IMR-90 (cell line): ENCODE measurements around the gene ACSBG1. TPM values are rescaled to one million over a fixed set of nuclear protein-coding genes. Genes with fewer than 3 reads are reported as not detected.

Source experiments
- ATAC-seq: fragments of 200-7000 bp; cut with Tn5 transposase; 2 replicates; pipeline ENCODE4 v1.9.1; 2020; ENCODE audit warnings: low read depth, mild to moderate bottlenecking, moderate library complexity
- BruUV-seq: library from RNA; stranded (reverse); fragments of 400-500 nt; replicated peaks from 2 replicates; lab custom pipeline; 2021; lab: Mats Ljungman, UMichigan
- CTCF ChIA-PET: fragments of 300-600 bp; formaldehyde crosslinking; extraction: SDS; loops from one replicate; lab custom pipeline; 2021; ENCODE audit warnings: antibody characterized with exemption; lab: Yijun Ruan, JAX
- POLR2A ChIA-PET: fragments of 300-600 bp; sonication (Branson Sonifier 250); formaldehyde crosslinking; loops from one replicate; lab custom pipeline; 2022; ENCODE audit warnings: antibody characterized with exemption; ENCODE audit not compliant: unreplicated experiment; lab: Charles Lee
- DNase-seq: peaks from one replicate; pipeline ENCODE4 v3.0.0; 2013
- H2AFZ ChIP-seq: replicated peaks from 2 replicates; pipeline ENCODE3; 2013; ENCODE audit warnings: low read length, mild to moderate bottlenecking; ENCODE audit not compliant: poor library complexity
- H2AK5ac ChIP-seq: 2 replicates; pipeline ENCODE4 v1.6.1; 2013; ENCODE audit warnings: low read depth, low read length, inconsistent platforms
- H2AK9ac ChIP-seq: replicated peaks from 2 replicates; pipeline ENCODE3; 2013; ENCODE audit warnings: mild to moderate bottlenecking, low read depth, low read length, moderate library complexity; ENCODE audit not compliant: poor library complexity
- H2BK120ac ChIP-seq: 2 replicates; pipeline ENCODE4 v1.6.1; 2013; ENCODE audit warnings: low read depth, low read length, inconsistent platforms
- H2BK15ac ChIP-seq: 3 replicates; pipeline ENCODE4 v1.6.1; 2013; ENCODE audit warnings: low read depth, low read length, inconsistent platforms
- H2BK20ac ChIP-seq: 2 replicates; pipeline ENCODE4 v1.6.1; 2013; ENCODE audit warnings: low read depth, mild to moderate bottlenecking, inconsistent platforms, low read length, moderate library complexity
- H2BK5ac ChIP-seq: 2 replicates; pipeline ENCODE4 v1.6.1; 2013; ENCODE audit warnings: mild to moderate bottlenecking, low read depth, low read length, inconsistent platforms; ENCODE audit not compliant: poor library complexity, severe bottlenecking
- H3K14ac ChIP-seq: replicated peaks from 2 replicates; pipeline ENCODE4 v1.6.1; 2013; ENCODE audit warnings: low read depth, low read length, inconsistent platforms
- H3K18ac ChIP-seq: 2 replicates; pipeline ENCODE4 v1.6.1; 2013; ENCODE audit warnings: low read depth, low read length, control low read depth
- H3K23ac ChIP-seq: 2 replicates; pipeline ENCODE4 v1.6.1; 2013; ENCODE audit warnings: low read depth, low read length, inconsistent platforms
- H3K27ac ChIP-seq: 2 replicates; pipeline ENCODE4 v1.5.1; 2013; ENCODE audit warnings: mild to moderate bottlenecking, control low read depth, low read length; ENCODE audit not compliant: insufficient read depth
- H3K27me3 ChIP-seq: 2 replicates; pipeline ENCODE4 v1.6.1; 2013; ENCODE audit warnings: low read length; ENCODE audit not compliant: control insufficient read depth, insufficient read depth
- H3K36me3 ChIP-seq: 2 replicates; pipeline ENCODE4 v1.6.1; 2013; ENCODE audit warnings: low read length, mixed read lengths; ENCODE audit not compliant: control insufficient read depth, insufficient read depth
- H3K4ac ChIP-seq: 2 replicates; pipeline ENCODE4 v1.6.1; 2013; ENCODE audit warnings: low read depth, low read length, inconsistent platforms
- H3K4me1 ChIP-seq: 2 replicates; pipeline ENCODE4 v1.6.1; 2013; ENCODE audit warnings: low read length, mixed read lengths; ENCODE audit not compliant: control insufficient read depth, insufficient read depth
- H3K4me2 ChIP-seq: 2 replicates; pipeline ENCODE4 v1.6.1; 2013; ENCODE audit warnings: low read depth, mild to moderate bottlenecking, control low read depth, low read length, moderate library complexity
- H3K4me3 ChIP-seq: 2 replicates; pipeline ENCODE4 v1.5.1; 2013; ENCODE audit warnings: low read depth, mild to moderate bottlenecking, control low read depth, low read length, moderate library complexity; ENCODE audit not compliant: insufficient read depth
- H3K56ac ChIP-seq: 2 replicates; pipeline ENCODE4 v1.6.1; 2013; ENCODE audit warnings: low read length, inconsistent platforms; ENCODE audit not compliant: insufficient read depth; ENCODE audit errors: extremely low read depth
- H3K79me1 ChIP-seq, 2 experiments: 2 replicates each; pipeline ENCODE4 v1.6.1; 2013; ENCODE audit warnings: low read length in 2 of 2, inconsistent platforms in 1 of 2, low read depth in 1 of 2
- H3K9ac ChIP-seq: 2 replicates; pipeline ENCODE4 v1.6.1; 2013; ENCODE audit warnings: low read depth, low read length, control low read depth
- H3K9me1 ChIP-seq: 2 replicates; pipeline ENCODE4 v1.6.1; 2013; ENCODE audit warnings: low read length, inconsistent platforms; ENCODE audit not compliant: insufficient read depth
- H3K9me3 ChIP-seq: 2 replicates; pipeline ENCODE4 v1.6.1; 2013; ENCODE audit warnings: low read length; ENCODE audit not compliant: control insufficient read depth, insufficient read depth
- H4K20me1 ChIP-seq: 2 replicates; pipeline ENCODE4 v1.6.1; 2013; ENCODE audit warnings: low read length, inconsistent platforms; ENCODE audit not compliant: insufficient read depth
- H4K5ac ChIP-seq: 2 replicates; pipeline ENCODE4 v1.6.1; 2013; ENCODE audit warnings: mild to moderate bottlenecking, low read depth, low read length, control low read depth
- H4K8ac ChIP-seq, 2 experiments: 2 replicates each; pipeline ENCODE4 v1.6.1; 2013; ENCODE audit warnings: low read depth in 2 of 2, low read length in 2 of 2, control low read depth in 1 of 2, inconsistent platforms in 1 of 2
- H4K91ac ChIP-seq: 2 replicates; pipeline ENCODE4 v1.6.1; 2013; ENCODE audit warnings: low read depth, low read length, inconsistent platforms; ENCODE audit not compliant: insufficient read depth
- BHLHE40 ChIP-seq: fragments of 150-350 bp; IDR thresholded peaks from 2 replicates; pipeline ENCODE4 v1.6.1; 2016; ENCODE audit warnings: mild to moderate bottlenecking, low read depth, low read length
- CEBPB ChIP-seq: IDR thresholded peaks from 2 replicates; pipeline ENCODE4 v1.6.1; 2012; ENCODE audit warnings: low read depth, low read length, improper control_type of control experiment
- CHD1 ChIP-seq: IDR thresholded peaks from 2 replicates; pipeline ENCODE4 v1.6.1; 2012; ENCODE audit warnings: low read depth, low read length, improper control_type of control experiment
- CTCF ChIP-seq: conservative IDR thresholded peaks from 2 replicates; pipeline ENCODE4 v1.5.1; 2012; ENCODE audit warnings: mild to moderate bottlenecking, low read depth, low read length, improper control_type of control experiment
- ELK1 ChIP-seq: fragments of 150-350 bp; IDR thresholded peaks from 2 replicates; pipeline ENCODE4 v1.6.1; 2016; ENCODE audit warnings: low read depth, mild to moderate bottlenecking, low read length, moderate library complexity, borderline replicate concordance
- FOS ChIP-seq: fragments of 150-350 bp; IDR thresholded peaks from 2 replicates; pipeline ENCODE4 v1.6.1; 2016; ENCODE audit warnings: low read depth, low read length
- MAFK ChIP-seq: IDR thresholded peaks from 2 replicates; pipeline ENCODE4 v1.6.1; 2012; ENCODE audit warnings: low read depth, low read length, improper control_type of control experiment
- MAZ ChIP-seq: IDR thresholded peaks from 2 replicates; pipeline ENCODE4 v1.6.1; 2012; ENCODE audit warnings: low read depth, mild to moderate bottlenecking, low read length, improper control_type of control experiment, moderate library complexity, borderline replicate concordance
- NFE2L2 ChIP-seq: fragments of 150-350 bp; IDR thresholded peaks from 2 replicates; pipeline ENCODE4 v1.6.1; 2016; ENCODE audit warnings: low read depth, mild to moderate bottlenecking, low read length
- POLR2A ChIP-seq: IDR thresholded peaks from 2 replicates; pipeline ENCODE4 v1.6.1; 2012; ENCODE audit warnings: mild to moderate bottlenecking, low read depth, low read length
- RAD21 ChIP-seq: IDR thresholded peaks from 2 replicates; pipeline ENCODE4 v1.6.1; 2012; ENCODE audit warnings: low read length, improper control_type of control experiment
- RCOR1 ChIP-seq: IDR thresholded peaks from 2 replicates; pipeline ENCODE4 v1.6.1; 2012; ENCODE audit warnings: mild to moderate bottlenecking, low read length, improper control_type of control experiment; ENCODE audit not compliant: insufficient replicate concordance
- RFX5 ChIP-seq: IDR thresholded peaks from 2 replicates; pipeline ENCODE4 v1.8.0; 2012; ENCODE audit warnings: low read depth, mild to moderate bottlenecking, low read length, moderate library complexity
- SMC3 ChIP-seq: fragments of 150-350 bp; IDR thresholded peaks from 2 replicates; pipeline ENCODE4 v1.6.1; 2016; ENCODE audit warnings: low read depth, mild to moderate bottlenecking, antibody characterized with exemption, low read length, moderate library complexity
- USF2 ChIP-seq: fragments of 150-350 bp; IDR thresholded peaks from 2 replicates; pipeline ENCODE4 v1.6.1; 2017; ENCODE audit warnings: mild to moderate bottlenecking, antibody characterized with exemption, low read length, low read depth
- WGBS, 2 experiments: methylation state at CpG; one replicate each; pipeline versions ENCODE4 v1.1.5 to v1.1.7; 2013; ENCODE audit warnings: missing lambda C conversion rate in 2 of 2; ENCODE audit not compliant: insufficient read length in 1 of 2; ENCODE audit errors: extremely low coverage in 2 of 2; 5-methylcytosine and 5-hydroxymethylcytosine counted together
- dilution Hi-C: fragments of 300-500 bp; cut with HindIII; formaldehyde crosslinking; loops from one replicate; pipeline ENCODE4 v1.14.3; 2018; ENCODE audit warnings: low sequenced_read_pairs; ENCODE audit not compliant: unreplicated experiment
- in situ Hi-C: fragments of 300-500 bp; cut with MboI; formaldehyde crosslinking; loops from 3 replicates; pipeline ENCODE4 v1.14.3; 2019; ENCODE audit warnings: low sequenced_read_pairs, inconsistent platforms, mixed read lengths
- intact Hi-C: fragments of 100-400 bp; cut with micrococcal nuclease; formaldehyde crosslinking; loops from 2 replicates; pipeline ENCODE4 v1.10.0; 2022
- polyA plus RNA-seq, 3 experiments: library from polyadenylated mRNA; depleted of rRNA; stranded (reverse); fragments of >200 nt; gene quantifications; 2 replicates each; pipeline ENCODE4 v1.2.3, GENCODE V29; 2012; ENCODE audit warnings: low replicate concordance in 1 of 3
- total RNA-seq: library from RNA; depleted of rRNA; stranded (reverse); fragments of >200 nt; gene quantifications from 2 replicates; pipeline ENCODE4 v1.2.3, GENCODE V29; 2012

The ACSBG1 gene
- total and polyA plus RNA-seq, 2 of the 4 experiments (the other 2 are of a cell fraction) = 0.02 TPM; not detected in 1

GRCh38 chr15:78208887-78209645, 25.3 kb downstream of the ACSBG1 start:
- ATAC-seq = no peak
- Histone ChIP-seq H3K9ac (no peak overlapping the region), H3K4ac (no peak overlapping the region), H2BK20ac (no peak overlapping the region), H3K4me1 (peaks cover 6% of the 10 kb centered on the region; the same call in 1 of the 2 replicates), H3K18ac (no peak overlapping the region), H4K20me1 (no peaks in the 10 kb centered on the region), H3K79me1 (no peaks in the 10 kb centered on the region), H3K4me3 (no peak overlapping the region), H3K27ac (no peak overlapping the region), H3K27me3 (peaks cover 5% of the 10 kb centered on the region; the same call in 1 of the 2 replicates), H2AK5ac (no peak overlapping the region), H4K8ac (no peak overlapping the region), H4K5ac (no peak overlapping the region), H3K9me1 (peaks cover 3% of the 10 kb centered on the region; the same call in 1 of the 2 replicates), H3K9me3 (no peaks in the 10 kb centered on the region), H3K36me3 (no peaks in the 10 kb centered on the region), H2BK15ac (no peak overlapping the region), H3K14ac (no peak overlapping the region), H2BK5ac (no peak overlapping the region), H2AK9ac (no peak overlapping the region), H2BK120ac (no peak overlapping the region), H3K56ac (no peak overlapping the region), H2AFZ (peak overlapping the region; percentile 0), H3K23ac (no peak overlapping the region), H3K4me2 (no peak overlapping the region), H4K91ac (no peak overlapping the region)
- in situ Hi-C loops (no loop called here), intact Hi-C loops (no loop called here), dilution Hi-C loops (no loop called here)
- POLR2A ChIA-PET = no interaction called here
- BruUV-seq = no TSS peak
- no peak for DNase-seq
- CTCF ChIA-PET = interaction anchor here (0.6 kb wide), 1 partner anchor 96 kb away, joined by 4 read pairs; no protein-coding TSS in a partner anchor
- 91% methylated on average over 14 of the region's 20 CpGs; no CpG with 5 or more reads in 1 of the 2 experiments for WGBS, 2 experiments
- TF ChIP-seq CHD1 (no peak), ELK1 (no peak), MAZ (no peak), FOS (no peak), BHLHE40 (no peak), POLR2A (no peak), RFX5 (no peak), NFE2L2 (no peak), CTCF (no peak), USF2 (no peak), CEBPB (no peak), RAD21 (no peak), MAFK (no peak), RCOR1 (no peak), SMC3 (no peak)
